Activated CD8-positive, alpha-beta memory T cell treated with anti-CD3 and anti-CD28 coated beads, Interleukin-2, amount 50 U/mL, for 4 hours (primary cell): ENCODE results near the gene ZNF740.
A peak's percentile ranks its signal among the peaks of the same experiment; 100 is the strongest.

Source experiments
- DNase-seq: peaks from one replicate; pipeline ENCODE4 v3.0.0-alpha.2; 2020

ZNF740 gene

GRCh38 chr12:53230108-53230845 lies 49.8 kb downstream of the ZNF740 start:
- no peak for DNase-seq

GRCh38 chr12:53231671-53231920 lies 51.1 kb downstream of the ZNF740 start:
- no peak for DNase-seq

- DNase-seq = peak; percentile 75
These were observed 51.6 kb downstream of the ZNF740 start, which contains the start of gene RARG for GRCh38 chr12:53231921-53232645. Gene RARG (minus strand): TSS chr12:53232209. CDS start chr12:53227545, 4,664 bp downstream.

- DNase-seq = no peak
These were observed 52.3 kb downstream of the ZNF740 start for GRCh38 chr12:53232646-53233461.

- DNase-seq = no peak
These were observed 53.2 kb downstream of the ZNF740 start for GRCh38 chr12:53233671-53234121.

GRCh38 chr12:53234271-53234914 lies 53.9 kb downstream of the ZNF740 start:
- no peak for DNase-seq

GRCh38 chr12:53235164-53235563 lies 54.6 kb downstream of the ZNF740 start:
- DNase-seq = no peak

- DNase-seq = no peak
These were observed 55.4 kb downstream of the ZNF740 start for GRCh38 chr12:53235742-53236442.

GRCh38 chr12:53236443-53237111 lies 56.1 kb downstream of the ZNF740 start:
- DNase-seq = peak; percentile 54

- DNase-seq = no peak
These were observed 59.2 kb downstream of the ZNF740 start for GRCh38 chr12:53239643-53240258.

GRCh38 chr12:53241623-53242412 lies 61.3 kb downstream of the ZNF740 start:
- DNase-seq = no peak

- DNase-seq = no peak
These were observed 63.8 kb downstream of the ZNF740 start for GRCh38 chr12:53244337-53244736.
